GM19099 (cell line): ENCODE measurements around the gene PKD2.

Experiments
- POLR2A ChIP-seq: IDR thresholded peaks from 3 replicates; pipeline ENCODE4 v1.6.1; 2011; ENCODE audit warnings: low read depth; ENCODE audit not compliant: insufficient read length; ENCODE audit errors: extremely low read depth

PKD2 gene

DNA sequence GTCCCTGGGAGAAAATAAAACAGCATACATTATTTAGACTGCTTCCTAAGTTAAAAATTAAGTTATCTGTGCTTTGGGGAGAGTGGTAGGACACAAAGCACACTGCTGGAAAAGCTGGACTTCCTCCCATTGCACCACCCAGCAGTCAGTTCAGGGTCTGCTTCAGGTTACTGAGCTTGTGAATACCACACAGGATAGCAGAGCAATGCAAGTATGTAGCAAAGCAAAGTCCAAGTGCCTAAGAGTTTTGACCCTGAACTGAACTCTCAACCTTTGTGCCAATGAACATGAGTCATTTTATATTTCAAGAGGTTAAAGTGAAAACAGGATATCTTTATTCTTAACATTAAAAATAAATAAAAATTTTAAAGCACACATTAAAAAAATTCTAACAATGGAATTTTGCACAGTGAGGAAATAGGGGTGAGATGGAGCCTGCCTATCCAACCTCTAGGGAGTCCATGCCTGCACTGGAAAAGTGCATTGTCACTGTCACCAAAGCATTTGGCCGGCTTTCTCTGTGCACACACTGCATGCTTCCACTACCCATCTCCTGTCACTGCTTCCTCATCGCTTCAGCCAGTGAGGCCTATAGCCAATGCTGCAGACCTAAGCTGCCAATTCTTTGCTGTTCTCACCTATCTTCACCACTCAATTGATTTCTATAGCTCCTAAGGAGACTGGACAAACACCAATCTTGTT lies 100.1 kb downstream of the PKD2 start:
- no peak for TF ChIP-seq POLR2A

GRCh38 chr4:88108747-88109122 lies 101.3 kb downstream of the PKD2 start:
- TF ChIP-seq POLR2A = no peak

GRCh38 chr4:88109123-88109881 lies 101.9 kb downstream of the PKD2 start:
- TF ChIP-seq POLR2A = no peak

DNA sequence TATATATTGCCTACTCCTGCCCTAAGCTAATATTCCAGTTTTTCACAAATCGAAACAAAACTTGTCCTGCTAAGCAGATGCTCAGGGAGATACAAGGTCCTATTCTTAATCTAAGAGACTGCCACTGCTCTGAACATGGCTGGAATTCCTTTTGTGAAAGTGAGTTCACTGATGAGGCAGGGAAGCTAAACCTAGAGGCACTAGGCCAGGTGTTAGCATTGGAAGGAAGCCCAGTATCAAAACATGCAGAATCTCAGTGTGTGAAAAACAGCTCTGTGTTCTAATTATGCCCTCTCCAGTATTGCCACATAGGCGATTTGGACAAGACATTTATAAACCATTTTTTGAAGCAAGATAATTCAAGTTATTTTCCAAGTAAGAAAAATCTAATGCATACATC lies 103.4 kb downstream of the PKD2 start:
- TF ChIP-seq POLR2A = no peak

GRCh38 chr4:88112856-88113255 lies 105.4 kb downstream of the PKD2 start:
- no peak for TF ChIP-seq POLR2A

DNA sequence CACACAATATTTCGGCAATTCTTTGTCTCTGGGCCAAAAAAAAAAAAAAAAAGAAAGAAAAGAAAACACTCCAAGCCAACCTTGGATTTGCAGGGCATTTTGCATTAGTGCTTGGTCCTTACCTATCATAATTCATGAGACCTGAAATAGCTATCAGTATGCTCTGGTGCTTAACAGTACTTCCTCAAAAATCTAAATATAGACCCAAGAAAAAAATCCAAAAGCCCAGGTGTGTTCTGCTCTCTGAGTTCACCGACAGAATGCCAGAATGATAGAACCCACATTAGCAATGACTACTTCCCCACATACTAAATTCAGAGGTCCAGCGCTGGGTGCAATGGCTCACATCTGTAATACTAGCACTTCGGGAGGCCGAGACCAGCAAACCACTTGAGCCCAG lies 108.2 kb downstream of the PKD2 start:
- TF ChIP-seq POLR2A = no peak

- no peak for TF ChIP-seq POLR2A
Observed at GRCh38 chr4:88119943-88120342, 112.5 kb downstream of the PKD2 start.
